Caco-2 (cell line): ENCODE measurements around the gene METTL16. TPM values are rescaled to one million over a fixed set of nuclear protein-coding genes. Genes with fewer than 3 reads are reported as not detected.

ENCODE experiments used
- BruUV-seq: library from RNA; stranded (reverse); fragments of 400-500 nt; replicated peaks from 2 replicates; lab custom pipeline; 2021; lab: Mats Ljungman, UMichigan
- CTCF ChIA-PET: fragments of 300-600 bp; sonication (Branson Sonifier 250); formaldehyde crosslinking; loops from one replicate; lab custom pipeline; 2022; ENCODE audit warnings: antibody characterized with exemption; lab: Charles Lee
- POLR2A ChIA-PET: fragments of 300-600 bp; sonication (Branson Sonifier 250); formaldehyde crosslinking; loops from one replicate; lab custom pipeline; 2022; ENCODE audit warnings: antibody characterized with exemption; lab: Charles Lee
- DNase-seq, 2 experiments: peaks; one replicate each; pipeline versions ENCODE4 v3.0.0 to v3.0.0-alpha.2; 2020 to 2022
- H3K27me3 ChIP-seq: replicated peaks from 2 replicates; pipeline ENCODE4 v1.6.0; 2011; ENCODE audit warnings: low read length; ENCODE audit not compliant: control insufficient read depth, insufficient read depth
- H3K36me3 ChIP-seq: 2 replicates; pipeline ENCODE4 v1.5.1; 2011; ENCODE audit warnings: low read length; ENCODE audit not compliant: control insufficient read depth, insufficient read depth
- H3K4me1 ChIP-seq: fragments of 250-450 bp; sonication (Bioruptor Pico); 2 replicates; pipeline ENCODE4 v1.5.1; 2020; ENCODE audit warnings: mild to moderate bottlenecking
- H3K4me3 ChIP-seq: 2 replicates; pipeline ENCODE4 v1.5.1; 2011; ENCODE audit warnings: low read depth, mild to moderate bottlenecking, control low read depth, low read length
- H3K9me3 ChIP-seq: fragments of 250-450 bp; sonication (Bioruptor Pico); 2 replicates; pipeline ENCODE4 v1.5.1; 2020; ENCODE audit warnings: mild to moderate bottlenecking, moderate library complexity
- H3K27ac Mint-ChIP-seq: one replicate; pipeline ENCODE4 v1.8.0; 2022; ENCODE audit warnings: mixed read lengths; ENCODE audit not compliant: unreplicated experiment
- H3K27me3 Mint-ChIP-seq: one replicate; pipeline ENCODE4 v1.8.0; 2022; ENCODE audit warnings: mixed read lengths; ENCODE audit not compliant: insufficient read depth, unreplicated experiment
- H3K36me3 Mint-ChIP-seq: one replicate; pipeline ENCODE4 v1.8.0; 2022; ENCODE audit warnings: mild to moderate bottlenecking, mixed read lengths; ENCODE audit not compliant: insufficient read depth, unreplicated experiment
- H3K4me1 Mint-ChIP-seq: one replicate; pipeline ENCODE4 v1.8.0; 2022; ENCODE audit warnings: low read depth, mixed read lengths; ENCODE audit not compliant: unreplicated experiment
- H3K4me3 Mint-ChIP-seq: one replicate; pipeline ENCODE4 v1.8.0; 2022; ENCODE audit warnings: mild to moderate bottlenecking, moderate library complexity, mixed read lengths; ENCODE audit not compliant: unreplicated experiment
- H3K9me3 Mint-ChIP-seq: one replicate; pipeline ENCODE4 v1.8.0; 2022; ENCODE audit warnings: mixed read lengths; ENCODE audit not compliant: unreplicated experiment
- intact Hi-C: fragments of 100-400 bp; cut with micrococcal nuclease; formaldehyde crosslinking; loops from one replicate; pipeline ENCODE4 v1.10.0; 2022; ENCODE audit not compliant: unreplicated experiment
- total RNA-seq: library from RNA; stranded (reverse); gene quantifications from 2 replicates; pipeline ENCODE4 v1.2.3, GENCODE V29; 2022
- TF ChIP-seq, protein P1 (sequence below), 2 experiments: fragments of 200-600 bp in 1 of 2; IDR thresholded peaks; 1 replicate in 1 of 2; 2 replicates in 1 of 2; pipeline versions ENCODE4 v1.5.1 to v1.8.0; 2011 to 2022; ENCODE audit warnings: antibody characterized with exemption in 1 of 2, control low read depth in 1 of 2, inconsistent platforms in 1 of 2, low read depth in 1 of 2, low read length in 1 of 2, mild to moderate bottlenecking in 1 of 2, moderate library complexity in 1 of 2; ENCODE audit not compliant: insufficient read depth in 1 of 2, severe bottlenecking in 1 of 2, unreplicated experiment in 1 of 2

METTL16 gene
- total RNA-seq, 1 experiment from 2014 or later = 50.4 TPM

DNA sequence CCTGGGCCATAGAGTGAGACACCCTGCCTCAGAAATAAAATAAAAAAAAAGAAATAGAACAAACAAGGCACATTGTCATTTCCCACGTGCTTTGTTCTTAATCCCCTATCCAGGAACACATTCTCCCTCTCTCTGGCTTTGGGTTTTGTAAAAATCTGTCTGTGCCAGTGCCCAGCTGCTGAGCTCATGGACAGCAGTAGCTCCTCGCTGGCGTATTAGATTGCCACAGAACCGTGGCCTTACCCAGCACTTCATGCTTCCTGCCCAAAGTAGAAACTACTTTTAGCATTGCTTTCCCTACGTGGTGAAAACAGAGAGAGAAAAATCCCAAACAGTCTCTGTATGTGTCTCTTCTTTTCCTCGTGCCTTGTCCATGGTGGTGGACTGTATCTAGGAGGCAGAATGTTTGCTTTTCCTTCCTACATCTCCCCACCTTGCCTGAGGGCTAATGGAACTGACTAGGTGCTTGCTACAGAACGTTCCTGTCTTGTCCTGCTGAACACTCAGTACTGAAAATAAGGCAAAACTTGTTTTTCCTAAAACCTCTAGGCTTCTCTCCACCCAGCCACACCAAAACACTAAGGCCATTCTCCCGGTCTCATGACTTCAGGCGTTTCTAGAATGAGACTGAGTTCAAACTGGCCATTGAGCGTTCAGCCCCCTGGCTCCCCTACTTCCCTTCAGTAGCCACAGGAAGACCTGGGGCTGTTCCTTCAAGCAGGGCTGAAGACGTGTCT, 137.0 kb downstream of the METTL16 start:
- POLR2A ChIA-PET = no interaction called here

DNA sequence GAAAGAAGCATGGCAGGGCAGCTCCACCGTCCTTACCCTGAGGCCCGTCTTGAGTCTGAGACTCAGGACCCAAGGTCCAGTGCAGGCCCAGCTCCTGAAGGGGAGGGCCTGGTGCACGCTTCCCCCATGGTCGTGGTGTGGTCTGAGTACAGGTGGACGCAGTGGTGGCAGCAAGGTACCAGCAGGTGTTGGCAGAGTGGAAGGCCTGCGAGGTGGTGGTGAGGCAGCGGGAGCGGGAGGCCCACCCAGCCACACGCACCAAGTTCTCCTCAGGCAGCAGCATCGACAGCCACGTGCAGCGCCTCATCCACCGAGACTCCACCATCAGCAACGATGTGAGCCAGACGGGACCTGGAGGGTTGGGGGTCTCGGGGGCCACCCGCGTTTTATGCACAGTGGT, 138.5 kb downstream of the METTL16 start:
- ChIA-PET CTCF (no interaction called here), POLR2A (no interaction called here)
- no peak for DNase-seq
- Mint-ChIP-seq H3K9me3 (no peaks in the 10 kb centered on the region), H3K36me3 (peaks cover 48% of the 10 kb centered on the region), H3K27me3 (no peaks in the 10 kb centered on the region), H3K4me3 (no peak overlapping the region), H3K4me1 (no peaks in the 10 kb centered on the region), H3K27ac (no peak overlapping the region)
- H3K36me3 ChIP-seq = no peaks in the 10 kb centered on the region; the same call in 1 of the 2 replicates
- H3K4me3 ChIP-seq = no peak overlapping the region
- H3K27me3 ChIP-seq = no peaks in the 10 kb centered on the region
- no peaks in the 10 kb centered on the region for H3K9me3 ChIP-seq
- no TSS peak for BruUV-seq
- TF ChIP-seq, protein P1, sequence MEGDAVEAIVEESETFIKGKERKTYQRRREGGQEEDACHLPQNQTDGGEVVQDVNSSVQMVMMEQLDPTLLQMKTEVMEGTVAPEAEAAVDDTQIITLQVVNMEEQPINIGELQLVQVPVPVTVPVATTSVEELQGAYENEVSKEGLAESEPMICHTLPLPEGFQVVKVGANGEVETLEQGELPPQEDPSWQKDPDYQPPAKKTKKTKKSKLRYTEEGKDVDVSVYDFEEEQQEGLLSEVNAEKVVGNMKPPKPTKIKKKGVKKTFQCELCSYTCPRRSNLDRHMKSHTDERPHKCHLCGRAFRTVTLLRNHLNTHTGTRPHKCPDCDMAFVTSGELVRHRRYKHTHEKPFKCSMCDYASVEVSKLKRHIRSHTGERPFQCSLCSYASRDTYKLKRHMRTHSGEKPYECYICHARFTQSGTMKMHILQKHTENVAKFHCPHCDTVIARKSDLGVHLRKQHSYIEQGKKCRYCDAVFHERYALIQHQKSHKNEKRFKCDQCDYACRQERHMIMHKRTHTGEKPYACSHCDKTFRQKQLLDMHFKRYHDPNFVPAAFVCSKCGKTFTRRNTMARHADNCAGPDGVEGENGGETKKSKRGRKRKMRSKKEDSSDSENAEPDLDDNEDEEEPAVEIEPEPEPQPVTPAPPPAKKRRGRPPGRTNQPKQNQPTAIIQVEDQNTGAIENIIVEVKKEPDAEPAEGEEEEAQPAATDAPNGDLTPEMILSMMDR (IDR thresholded peaks at IDR 0.05; ENCODE audit: insufficient read depth in 1 of 2, low read depth in 1 of 2, low read length in 1 of 2, severe bottlenecking in 1 of 2, unreplicated experiment in 1 of 2) = no peak
- no peaks in the 10 kb centered on the region for H3K4me1 ChIP-seq
- intact Hi-C loops = no loop called here

More for the DNA sequence above, 137.0 kb downstream of the METTL16 start:
- no peak overlapping the region for H3K27ac Mint-ChIP-seq
- no peak overlapping the region for H3K4me3 Mint-ChIP-seq
- Histone ChIP-seq H3K4me1 (no peaks in the 10 kb centered on the region), H3K36me3 (no peaks in the 10 kb centered on the region; the same call in 1 of the 2 replicates), H3K9me3 (no peaks in the 10 kb centered on the region), H3K27me3 (no peaks in the 10 kb centered on the region), H3K4me3 (no peak overlapping the region)
- BruUV-seq = no TSS peak
- intact Hi-C loops = no loop called here
- TF ChIP-seq, protein P1 (IDR thresholded peaks at IDR 0.05; ENCODE audit: insufficient read depth in 1 of 2, low read depth in 1 of 2, low read length in 1 of 2, severe bottlenecking in 1 of 2, unreplicated experiment in 1 of 2) = no peak
- CTCF ChIA-PET = interaction anchor here (1.0 kb wide), 1 partner anchor 41 kb away, joined by 3 read pairs; no protein-coding TSS in a partner anchor
- H3K27me3 Mint-ChIP-seq = no peaks in the 10 kb centered on the region
- H3K9me3 Mint-ChIP-seq = no peaks in the 10 kb centered on the region
- H3K36me3 Mint-ChIP-seq = peaks cover 51% of the 10 kb centered on the region
- no peaks in the 10 kb centered on the region for H3K4me1 Mint-ChIP-seq
- no peak for DNase-seq

DNA sequence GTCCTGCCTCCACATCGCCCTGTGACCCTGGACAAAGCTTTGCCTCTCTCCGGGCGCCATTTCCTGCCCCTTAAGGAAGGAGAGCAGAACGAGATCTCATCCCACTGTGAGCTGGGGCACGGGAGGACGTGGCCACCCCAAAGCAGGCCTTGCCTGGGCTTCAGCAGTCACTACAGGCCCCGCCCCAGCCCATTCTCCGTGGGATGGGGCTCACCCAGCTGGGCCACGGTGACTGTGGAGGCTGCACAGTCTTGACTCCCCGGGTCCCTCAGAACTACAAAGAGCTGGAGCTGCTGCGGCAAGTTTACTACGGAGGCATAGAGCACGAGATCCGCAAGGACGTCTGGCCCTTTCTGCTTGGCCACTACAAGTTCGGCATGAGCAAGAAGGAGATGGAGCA, 139.0 kb downstream of the METTL16 start:
- ChIA-PET CTCF (no interaction called here), POLR2A (no interaction called here)
- H3K4me1 Mint-ChIP-seq = no peaks in the 10 kb centered on the region
- DNase-seq = no peak
- H3K27me3 Mint-ChIP-seq = no peaks in the 10 kb centered on the region
- no peak overlapping the region for H3K27ac Mint-ChIP-seq
- Histone ChIP-seq H3K9me3 (no peaks in the 10 kb centered on the region), H3K4me1 (no peaks in the 10 kb centered on the region), H3K4me3 (no peak overlapping the region), H3K27me3 (no peaks in the 10 kb centered on the region), H3K36me3 (no peaks in the 10 kb centered on the region)
- intact Hi-C loops = no loop called here
- no peaks in the 10 kb centered on the region for H3K9me3 Mint-ChIP-seq
- TF ChIP-seq, protein P1 (IDR thresholded peaks at IDR 0.05; ENCODE audit: insufficient read depth in 1 of 2, low read depth in 1 of 2, low read length in 1 of 2, severe bottlenecking in 1 of 2, unreplicated experiment in 1 of 2) = no peak
- BruUV-seq = no TSS peak
- H3K36me3 Mint-ChIP-seq = peaks cover 48% of the 10 kb centered on the region
- H3K4me3 Mint-ChIP-seq = no peak overlapping the region
